Tibial artery (tissue), 4 donors: Measurements from ENCODE around the gene RGS8.

Experiments used
- DNase-seq, 2 donors: peaks; one replicate each; pipeline ENCODE4 v3.0.0-alpha.2; 2019
- H3K27ac ChIP-seq, 2 donors: fragments of 200-600 bp; sonication (generic) in 1 of 2; 1 replicate in 1 of 2; 2 replicates in 1 of 2; pipeline ENCODE4 v1.5.1; 2018 to 2019; ENCODE audit warnings: mild to moderate bottlenecking in 1 of 2
- H3K27me3 ChIP-seq, 2 donors: fragments of 200-600 bp; sonication (generic) in 1 of 2; one replicate each; pipeline versions ENCODE4 v1.5.1 to v1.6.0; 2016 to 2019
- H3K36me3 ChIP-seq, 3 donors: fragments of 200-600 bp; sonication (generic) in 2 of 3; one replicate each; pipeline ENCODE4 v1.5.1; 2016 to 2019; ENCODE audit warnings: mild to moderate bottlenecking in 2 of 3
- H3K4me1 ChIP-seq, 4 donors: fragments of 200-600 bp; sonication (generic) in 2 of 4; 1 replicate in 3 of 4; 2 replicates in 1 of 4; pipeline ENCODE4 v1.5.1; 2016 to 2019
- H3K4me3 ChIP-seq, 2 donors: fragments of 200-600 bp; sonication (generic) in 1 of 2; 1 replicate in 1 of 2; 2 replicates in 1 of 2; pipeline ENCODE4 v1.5.1; 2018 to 2019; ENCODE audit warnings: mild to moderate bottlenecking in 2 of 2
- H3K9me3 ChIP-seq, 3 donors: fragments of 200-600 bp; sonication (generic) in 1 of 3; one replicate each; pipeline ENCODE4 v1.5.1; 2016 to 2019
- intact Hi-C: fragments of 100-400 bp; cut with DNase I; formaldehyde crosslinking; loops from one replicate; pipeline ENCODE4 v1.15.0; 2023; ENCODE audit warnings: low total_unique reads
- TF ChIP-seq, protein P1 (sequence below), 2 experiments: fragments of 200-600 bp in 1 of 2; fragments of 450-650 bp in 1 of 2; IDR thresholded peaks; one replicate each; pipeline ENCODE4 v1.5.1; 2017 to 2019; ENCODE audit warnings: antibody characterized with exemption in 2 of 2, mild to moderate bottlenecking in 1 of 2, moderate library complexity in 1 of 2

Gene RGS8, protein sequence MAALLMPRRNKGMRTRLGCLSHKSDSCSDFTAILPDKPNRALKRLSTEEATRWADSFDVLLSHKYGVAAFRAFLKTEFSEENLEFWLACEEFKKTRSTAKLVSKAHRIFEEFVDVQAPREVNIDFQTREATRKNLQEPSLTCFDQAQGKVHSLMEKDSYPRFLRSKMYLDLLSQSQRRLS

DNA sequence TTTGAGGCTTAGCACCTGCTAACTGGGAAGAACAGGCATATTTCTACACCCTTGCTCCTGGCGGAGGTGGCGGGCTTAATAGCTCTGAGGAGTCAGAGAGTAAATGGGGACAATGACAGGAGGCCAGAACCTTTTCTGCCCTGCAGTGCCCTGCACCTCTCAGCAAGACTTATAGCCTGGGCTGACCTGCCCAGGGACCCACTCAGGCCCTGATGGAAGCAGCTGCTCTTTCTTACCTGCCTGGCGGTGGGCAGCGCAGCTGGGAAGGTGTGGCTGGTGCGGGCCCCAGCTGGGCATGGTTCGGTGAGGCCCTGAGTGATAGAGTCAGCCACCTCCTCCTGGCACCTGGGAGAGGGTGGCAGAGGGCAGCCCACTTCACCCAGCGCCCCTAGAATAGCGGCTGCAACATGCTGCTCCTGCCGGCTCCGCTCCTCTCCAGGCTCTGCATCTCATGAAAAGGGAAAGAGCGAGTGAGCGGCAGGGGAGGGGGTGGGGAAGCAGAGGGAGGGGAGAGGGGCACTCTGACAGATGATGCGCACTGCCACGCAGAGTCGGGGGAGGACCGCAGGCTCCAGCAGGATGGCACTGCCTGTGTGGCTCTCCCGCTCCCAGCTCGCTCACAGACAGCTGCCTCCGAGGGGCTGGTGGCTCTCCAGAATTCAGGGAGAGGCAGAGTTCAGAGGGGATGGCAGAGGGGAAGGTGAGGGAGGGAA is at the start of gene RGS8:
TSS of gene RGS8 (minus strand) at position 472 of the 713 bp plus-strand sequence. CDS start 14,938 bp downstream, outside the sequence.
- H3K9me3 ChIP-seq = no peaks in the 10 kb centered on the region
- no peak within 1 kb of the TSS for H3K27ac ChIP-seq
- H3K36me3 ChIP-seq = no peaks in the 10 kb centered on the region
- peaks cover 0 to 25% of the 10 kb centered on the region in 2 donors for H3K27me3 ChIP-seq
- TF ChIP-seq, protein P1, sequence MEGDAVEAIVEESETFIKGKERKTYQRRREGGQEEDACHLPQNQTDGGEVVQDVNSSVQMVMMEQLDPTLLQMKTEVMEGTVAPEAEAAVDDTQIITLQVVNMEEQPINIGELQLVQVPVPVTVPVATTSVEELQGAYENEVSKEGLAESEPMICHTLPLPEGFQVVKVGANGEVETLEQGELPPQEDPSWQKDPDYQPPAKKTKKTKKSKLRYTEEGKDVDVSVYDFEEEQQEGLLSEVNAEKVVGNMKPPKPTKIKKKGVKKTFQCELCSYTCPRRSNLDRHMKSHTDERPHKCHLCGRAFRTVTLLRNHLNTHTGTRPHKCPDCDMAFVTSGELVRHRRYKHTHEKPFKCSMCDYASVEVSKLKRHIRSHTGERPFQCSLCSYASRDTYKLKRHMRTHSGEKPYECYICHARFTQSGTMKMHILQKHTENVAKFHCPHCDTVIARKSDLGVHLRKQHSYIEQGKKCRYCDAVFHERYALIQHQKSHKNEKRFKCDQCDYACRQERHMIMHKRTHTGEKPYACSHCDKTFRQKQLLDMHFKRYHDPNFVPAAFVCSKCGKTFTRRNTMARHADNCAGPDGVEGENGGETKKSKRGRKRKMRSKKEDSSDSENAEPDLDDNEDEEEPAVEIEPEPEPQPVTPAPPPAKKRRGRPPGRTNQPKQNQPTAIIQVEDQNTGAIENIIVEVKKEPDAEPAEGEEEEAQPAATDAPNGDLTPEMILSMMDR (IDR thresholded peaks at IDR 0.05) = no peak
- no peaks in the 10 kb centered on the region for H3K4me1 ChIP-seq
- no peak within 1 kb of the TSS for H3K4me3 ChIP-seq
- intact Hi-C loops = no loop called here
- no peak for DNase-seq

DNA sequence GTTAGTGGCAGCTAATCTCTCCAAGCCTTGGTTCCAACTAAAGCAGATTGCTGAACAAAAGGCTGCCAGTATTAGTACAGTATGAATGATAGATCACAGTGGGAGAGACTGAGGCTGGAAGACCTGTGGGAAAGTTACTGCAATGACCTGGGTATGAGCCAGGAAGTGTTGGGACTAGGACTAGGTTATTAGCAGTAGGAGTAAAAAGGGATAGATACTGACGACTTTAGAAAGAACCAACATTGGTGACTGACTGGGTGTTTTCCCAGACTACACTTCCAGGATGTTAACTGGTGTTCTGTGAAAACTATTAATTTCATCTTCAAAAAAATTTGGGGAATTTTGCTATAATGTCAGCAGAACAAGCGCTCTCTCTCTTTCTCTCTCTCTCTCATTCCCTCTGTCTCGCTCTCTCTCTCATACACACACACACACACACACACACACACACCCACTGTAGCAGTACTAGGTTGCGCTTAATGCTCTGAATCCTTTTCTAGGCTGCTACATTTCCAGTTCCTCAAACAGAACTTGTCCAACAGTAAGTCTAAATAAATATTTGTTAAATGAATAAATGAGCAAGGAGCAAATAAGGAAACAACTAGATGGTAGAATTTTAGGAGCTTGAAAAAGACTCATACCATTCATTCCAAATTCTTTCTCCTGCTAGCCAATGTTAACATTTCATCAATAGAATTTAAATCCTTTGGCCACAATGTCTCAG is 47.6 kb upstream of the RGS8 start:
- H3K27ac ChIP-seq = no peak overlapping the region
- no peak overlapping the region for H3K4me3 ChIP-seq
- H3K36me3 ChIP-seq = no peaks in the 10 kb centered on the region
- DNase-seq = no peak
- H3K4me1 ChIP-seq = peaks cover 0 to 17% (median 7%) of the 10 kb centered on the region in 4 donors
- intact Hi-C loops = no loop called here
- TF ChIP-seq, protein P1 (IDR thresholded peaks at IDR 0.05) = no peak
- no peaks in the 10 kb centered on the region for H3K9me3 ChIP-seq
- H3K27me3 ChIP-seq = no peaks in the 10 kb centered on the region

DNA sequence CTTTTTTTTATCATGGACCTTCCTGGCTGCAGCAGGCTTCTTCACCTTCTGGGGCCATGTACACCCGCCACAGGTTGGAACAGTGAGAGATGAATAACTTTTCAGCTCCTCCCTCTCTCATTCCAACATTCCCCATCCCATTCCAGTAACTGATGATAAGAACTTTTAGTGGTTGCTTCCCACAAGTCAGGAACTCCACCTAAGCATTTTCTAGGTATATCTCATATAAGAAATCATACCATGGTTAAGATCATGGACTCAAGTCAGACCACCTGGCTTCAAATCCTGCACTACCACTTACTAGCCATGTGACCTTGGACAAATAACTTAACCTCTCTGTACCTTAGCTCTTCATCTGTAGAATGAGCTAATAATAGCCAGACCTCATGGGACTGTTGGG is 42.5 kb upstream of the RGS8 start:
- Histone ChIP-seq H3K9me3 (no peaks in the 10 kb centered on the region), H3K27me3 (no peaks in the 10 kb centered on the region), H3K4me1 (peaks cover 0 to 17% (median 7%) of the 10 kb centered on the region in 4 donors), H3K36me3 (no peaks in the 10 kb centered on the region), H3K4me3 (no peak overlapping the region), H3K27ac (no peak overlapping the region)
- no peak for DNase-seq
- TF ChIP-seq, protein P1 (IDR thresholded peaks at IDR 0.05) = no peak
- intact Hi-C loops = no loop called here

DNA sequence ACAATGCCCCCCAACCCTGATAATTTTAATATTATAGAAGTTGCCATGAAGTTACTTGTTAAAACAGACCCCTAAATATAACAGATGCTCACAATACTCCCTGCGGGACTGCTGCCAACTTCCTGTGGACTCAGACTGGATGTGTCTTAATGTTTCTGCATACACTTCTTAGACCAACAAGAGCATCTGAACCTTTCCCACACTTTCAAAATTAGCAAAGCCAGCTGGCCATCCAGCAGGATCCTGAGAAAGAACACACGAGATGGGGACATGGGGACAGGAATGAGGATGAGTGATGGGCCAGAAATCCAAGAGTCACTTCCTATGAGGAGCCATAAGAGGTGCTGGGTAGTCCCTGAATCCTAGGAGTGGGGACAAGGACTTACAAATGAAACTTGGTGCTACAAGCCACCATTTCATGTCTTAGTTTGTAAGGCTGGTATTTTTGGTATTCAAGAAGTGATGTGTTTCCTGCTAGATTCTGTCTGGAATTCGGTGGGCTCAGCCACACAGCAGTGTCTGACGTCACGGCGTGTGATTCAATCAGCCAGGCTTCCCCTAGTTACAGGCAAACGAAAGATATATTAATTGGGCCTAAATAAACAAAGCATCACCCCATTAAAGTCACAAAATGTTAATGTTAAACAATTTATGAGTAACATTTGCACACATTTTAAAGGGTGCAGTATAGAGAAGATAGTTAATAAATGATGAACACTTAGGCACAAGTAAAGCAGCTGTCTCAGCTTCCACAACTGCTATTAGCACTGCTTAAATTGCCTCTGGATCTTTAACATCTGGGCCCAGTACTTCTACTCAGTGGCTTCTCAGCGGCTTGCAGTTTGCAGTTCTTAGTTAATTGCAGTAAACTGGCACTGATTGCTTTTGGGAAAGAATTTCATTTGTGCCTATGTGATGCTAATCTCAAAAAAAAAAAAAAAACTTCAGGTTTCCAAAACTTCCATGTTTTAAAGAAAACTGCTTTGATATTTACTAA is 41.2 kb upstream of the RGS8 start:
- no peaks in the 10 kb centered on the region for H3K27me3 ChIP-seq
- no peaks in the 10 kb centered on the region for H3K36me3 ChIP-seq
- no peak for DNase-seq
- TF ChIP-seq, protein P1 (IDR thresholded peaks at IDR 0.05) = no peak
- no peak overlapping the region for H3K27ac ChIP-seq
- no peaks in the 10 kb centered on the region for H3K9me3 ChIP-seq
- peaks cover 0 to 12% (median 7%) of the 10 kb centered on the region in 4 donors for H3K4me1 ChIP-seq
- intact Hi-C loops = no loop called here
- no peak overlapping the region for H3K4me3 ChIP-seq

DNA sequence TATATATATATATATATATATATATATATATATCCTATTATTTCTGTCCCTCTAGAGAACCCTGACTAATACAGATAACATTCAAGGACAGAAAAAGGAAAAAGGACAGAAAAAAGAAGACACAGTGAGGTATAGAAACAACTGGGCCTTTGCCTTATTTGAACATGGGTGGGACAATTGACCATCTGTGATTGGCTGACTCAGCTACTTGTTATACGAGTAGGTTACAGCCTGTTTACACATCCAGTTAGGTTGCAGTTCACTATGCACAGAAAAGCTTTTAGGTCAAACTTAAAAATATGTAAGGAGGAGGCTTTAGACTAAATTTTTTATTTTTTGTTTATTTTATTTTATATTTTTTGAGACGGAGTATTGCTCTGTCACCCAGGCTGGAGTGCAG is 39.8 kb upstream of the RGS8 start:
- no peak overlapping the region for H3K27ac ChIP-seq
- H3K4me1 ChIP-seq = no peaks in the 10 kb centered on the region
- H3K4me3 ChIP-seq = no peak overlapping the region
- no peaks in the 10 kb centered on the region for H3K9me3 ChIP-seq
- TF ChIP-seq, protein P1 (IDR thresholded peaks at IDR 0.05) = no peak
- intact Hi-C loops = no loop called here
- DNase-seq = no peak
- no peaks in the 10 kb centered on the region for H3K27me3 ChIP-seq
- H3K36me3 ChIP-seq = no peaks in the 10 kb centered on the region
